ENCODE measurements around the gene CLPTM1L.
"Not testable (repeated sequence)": the region's sequence is repeated elsewhere in the genome, so short reads cannot be mapped to it uniquely, and the experiment has no call there.

The CLPTM1L gene

DNA sequence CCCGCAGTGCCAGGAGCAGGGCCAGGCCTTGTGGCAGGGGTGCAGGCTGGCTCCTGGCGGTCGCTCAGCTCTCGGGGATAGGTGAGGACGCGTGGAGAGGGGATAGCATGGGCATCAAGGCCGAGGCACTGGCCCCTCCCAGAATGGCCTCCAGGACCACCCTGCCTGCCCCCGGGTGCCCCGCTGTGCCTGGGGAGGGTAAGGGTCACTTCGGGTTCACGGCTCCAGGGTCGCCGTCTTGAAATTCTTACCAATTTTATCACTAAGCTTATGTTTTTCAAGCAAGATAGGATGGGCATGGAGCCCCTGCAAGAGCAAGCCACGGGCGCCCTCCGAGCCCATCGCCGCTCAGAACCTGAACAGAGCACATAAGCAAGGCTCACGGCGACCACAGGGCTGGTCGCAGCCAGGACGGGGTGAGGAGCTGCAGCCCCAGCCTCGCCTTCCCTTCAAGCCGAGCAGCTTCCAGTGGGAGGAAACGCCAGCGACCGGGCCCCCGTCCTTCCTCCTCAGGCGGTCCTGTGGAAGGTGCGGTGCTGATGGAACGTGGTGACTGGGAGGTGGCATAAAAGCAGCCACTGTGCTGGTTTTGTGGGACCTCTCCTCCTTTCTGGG, 14.2 kb upstream of the CLPTM1L start:
- no peak for DNase-seq

DNA sequence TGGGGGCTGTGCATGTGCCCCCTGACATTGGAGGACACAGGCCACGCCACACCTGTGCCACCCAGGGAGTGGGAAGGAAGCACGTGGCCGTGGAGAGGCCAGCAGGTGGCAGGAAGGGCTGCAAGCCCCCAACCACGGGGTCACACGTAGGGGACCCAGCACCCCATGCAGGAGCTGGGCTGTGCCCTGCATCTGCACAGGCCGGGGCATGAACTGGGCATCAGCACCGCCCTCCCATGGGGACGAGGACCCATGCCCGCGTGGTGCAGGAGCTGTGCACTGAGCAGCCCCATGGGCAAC, 13.8 kb upstream of the CLPTM1L start:
- DNase-seq, result no peak

- no peak for DNase-seq
Observed at GRCh38 chr5:1357946-1358725, 13.2 kb upstream of the CLPTM1L start.

GRCh38 chr5:1356873-1357787, 12.2 kb upstream of the CLPTM1L start:
- DNase-seq, result no peak

- DNase-seq, result no peak
Observed at GRCh38 chr5:1354576-1354975, 9.7 kb upstream of the CLPTM1L start.

- DNase-seq, result no peak
Observed at GRCh38 chr5:1352231-1353219, 7.6 kb upstream of the CLPTM1L start.

DNA sequence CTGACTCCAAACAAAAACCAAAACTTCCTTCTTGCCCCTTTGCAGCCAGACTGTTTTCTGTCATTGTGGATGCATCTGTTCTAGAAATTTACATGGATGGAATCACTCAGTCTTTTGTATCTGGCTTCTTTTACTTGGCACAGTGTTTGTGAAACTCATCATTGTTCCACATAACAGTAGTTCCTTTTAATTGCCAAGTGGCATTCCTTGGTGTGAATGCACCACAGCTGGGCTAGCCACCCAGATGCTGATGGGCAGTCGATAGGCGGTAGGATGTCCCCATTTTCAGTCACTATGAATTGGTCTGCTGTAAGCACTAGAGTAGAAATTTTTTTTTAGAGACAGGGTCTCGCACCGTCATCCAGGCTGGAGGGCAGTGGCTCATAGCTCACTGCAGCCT, 6.3 kb upstream of the CLPTM1L start:
- no peak for DNase-seq

DNA sequence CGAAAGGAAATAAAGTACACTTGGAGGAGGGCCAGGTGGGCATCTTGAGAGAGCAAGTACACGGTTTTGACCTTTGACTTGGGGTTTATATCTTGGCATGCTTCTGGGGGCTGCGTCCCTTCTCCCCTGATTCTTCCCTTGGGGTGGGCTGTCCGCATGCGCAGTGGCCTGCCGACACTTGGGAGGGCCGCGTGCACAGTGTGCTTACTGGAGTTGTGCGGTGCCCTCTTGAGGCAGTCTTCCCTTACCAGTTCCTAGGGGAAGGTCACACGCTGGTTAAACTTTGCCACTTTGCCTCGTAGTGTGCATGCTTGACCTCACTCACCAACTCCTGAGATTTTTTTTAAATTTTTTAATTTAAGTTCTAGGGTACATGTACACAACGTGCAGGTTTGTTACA, 4.3 kb upstream of the CLPTM1L start:
- DNase-seq, result no peak

- DNase-seq, result no peak
Observed at GRCh38 chr5:1348986-1349245, 4.0 kb upstream of the CLPTM1L start.

DNA sequence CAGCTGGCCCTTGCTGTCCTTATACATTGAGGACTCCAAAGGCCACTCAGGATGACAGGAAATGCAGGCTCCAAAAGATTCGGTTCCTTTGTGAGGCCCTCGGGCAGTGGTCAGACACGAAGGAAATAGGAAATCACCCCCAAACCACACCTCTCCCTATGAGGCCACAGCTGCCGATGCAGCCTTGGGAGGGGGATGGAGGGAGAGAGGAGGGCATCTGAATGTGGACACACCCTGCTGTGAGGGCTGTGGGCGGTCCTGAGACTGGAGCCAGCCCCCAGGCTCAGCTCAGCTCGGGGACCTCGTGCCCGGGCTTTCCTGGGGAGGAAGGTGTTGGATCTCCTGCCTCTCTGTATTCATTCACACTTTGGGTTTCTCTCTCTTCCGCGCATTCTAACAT, 2.7 kb upstream of the CLPTM1L start:
- no peak for DNase-seq

DNA sequence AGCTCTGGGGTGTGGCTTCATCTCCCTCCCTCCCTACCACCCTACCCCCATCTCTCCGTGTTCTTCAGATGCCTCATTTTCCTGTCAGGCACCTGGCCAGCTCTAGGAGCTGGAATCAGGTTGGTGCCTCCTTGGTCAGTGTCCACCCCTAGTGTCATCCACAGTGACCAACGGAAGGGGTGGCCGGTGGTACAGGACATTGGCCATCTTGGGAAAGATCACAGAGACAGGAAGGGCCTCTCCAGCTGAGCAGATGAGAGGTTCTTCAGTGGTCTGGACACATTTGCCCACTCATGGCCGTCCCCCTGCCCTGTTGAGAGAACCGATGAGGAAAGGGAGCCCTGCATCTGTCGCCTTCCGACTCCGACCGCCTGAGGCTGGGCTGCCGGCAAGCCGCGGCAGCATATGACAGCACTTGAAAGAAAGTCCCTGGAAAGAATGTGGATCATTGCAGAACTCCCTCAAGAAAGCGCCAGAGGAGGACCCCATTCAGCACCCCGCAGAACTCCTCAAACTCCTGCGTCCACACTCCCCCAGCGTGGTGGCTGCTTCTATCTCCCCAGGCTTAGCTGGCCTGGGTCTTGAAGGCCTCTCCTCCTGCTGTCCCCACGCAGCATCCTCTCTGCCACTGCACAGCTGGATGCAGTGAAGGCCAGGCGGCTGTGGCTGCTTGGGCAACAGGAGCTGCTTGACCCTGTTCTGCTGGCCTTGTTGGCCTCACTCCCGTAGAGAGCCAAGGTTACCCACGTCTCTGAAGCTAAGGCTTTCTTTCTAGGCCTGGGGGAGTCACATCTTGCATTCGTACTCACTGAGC, 1.9 kb upstream of the CLPTM1L start:
- no peak for DNase-seq

DNA sequence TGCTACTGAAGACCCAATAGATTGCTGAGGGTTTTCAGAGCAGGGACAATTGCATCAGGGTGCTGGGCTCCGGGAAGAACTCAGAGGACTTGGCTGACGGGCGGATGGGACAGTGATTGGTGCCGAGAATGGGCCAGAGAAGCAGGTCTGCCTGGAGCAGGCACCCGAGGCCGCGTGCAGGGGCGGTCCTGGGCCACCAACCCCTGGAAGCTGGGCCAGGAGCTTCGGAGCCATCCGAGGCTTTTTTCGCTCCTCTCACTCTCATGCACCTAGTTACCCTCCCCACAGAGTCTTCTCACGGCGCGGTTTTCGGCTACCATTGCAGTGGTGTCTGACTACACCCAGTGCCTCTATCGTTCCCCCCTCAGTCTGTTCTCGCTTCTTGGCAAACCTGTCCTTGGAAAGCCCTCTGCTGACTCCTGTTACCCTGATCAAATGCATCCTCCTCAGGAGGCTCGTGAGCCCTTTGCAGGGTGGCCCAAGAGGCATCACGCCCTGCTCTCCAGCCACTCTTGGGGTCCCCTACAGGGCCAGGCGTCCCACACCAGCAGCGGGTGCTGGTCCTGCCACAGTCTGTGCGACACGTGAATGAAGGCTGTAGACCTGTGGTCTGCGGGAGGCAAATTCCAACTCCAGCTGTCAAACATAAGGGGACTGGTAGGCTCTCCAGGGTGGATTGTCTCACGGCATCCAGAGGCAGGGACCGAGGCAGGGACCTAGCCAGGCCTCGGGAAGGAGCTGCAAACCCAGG, 1.2 kb upstream of the CLPTM1L start:
- no peak for DNase-seq

DNA sequence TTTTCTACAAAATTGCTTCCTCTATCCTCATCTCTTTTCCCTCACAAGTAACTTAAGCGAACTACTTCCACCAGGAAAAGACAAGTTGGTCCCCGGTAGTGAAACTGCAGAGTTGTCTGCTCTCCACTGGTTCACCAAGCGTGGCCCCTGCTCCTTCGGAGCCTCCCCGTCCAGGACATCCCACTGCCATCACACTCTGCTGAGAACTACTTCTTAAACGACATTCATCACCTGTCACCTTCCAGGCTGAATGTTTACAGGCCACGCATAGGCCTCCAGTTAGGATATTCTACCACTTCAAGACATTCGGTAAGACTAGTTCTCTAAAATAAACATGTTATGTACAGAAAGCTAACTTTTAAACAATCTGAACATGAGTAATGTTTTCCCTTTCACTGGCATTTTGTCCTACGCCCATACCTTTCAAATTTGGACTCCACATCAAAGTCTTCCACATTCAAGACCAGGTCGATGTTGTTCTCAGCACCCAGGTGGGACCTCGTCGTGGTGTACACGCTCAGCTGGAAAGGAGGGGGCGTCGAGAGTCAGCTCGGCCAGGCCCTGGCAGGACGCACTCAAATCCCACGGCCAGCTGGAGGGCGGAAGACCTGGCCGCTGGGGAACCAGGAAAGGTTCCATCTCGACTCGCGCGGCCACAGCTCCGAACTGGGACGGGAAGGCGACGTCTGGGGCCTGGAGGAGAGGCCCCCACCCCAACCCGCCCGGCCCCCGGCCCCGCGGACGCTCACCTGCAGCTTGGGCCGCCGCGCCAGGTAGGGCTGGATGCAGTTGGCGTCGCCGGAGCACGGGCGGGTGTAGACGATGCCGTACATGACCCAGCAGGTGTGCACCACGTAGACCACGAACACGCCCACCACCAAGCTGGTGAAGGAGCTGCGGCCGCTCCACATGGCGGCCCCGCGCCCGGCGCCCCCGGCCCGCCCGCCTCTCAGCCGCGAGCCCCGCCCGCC, 683 bp downstream of the CLPTM1L start:
- peak; percentile 28 for DNase-seq

DNA sequence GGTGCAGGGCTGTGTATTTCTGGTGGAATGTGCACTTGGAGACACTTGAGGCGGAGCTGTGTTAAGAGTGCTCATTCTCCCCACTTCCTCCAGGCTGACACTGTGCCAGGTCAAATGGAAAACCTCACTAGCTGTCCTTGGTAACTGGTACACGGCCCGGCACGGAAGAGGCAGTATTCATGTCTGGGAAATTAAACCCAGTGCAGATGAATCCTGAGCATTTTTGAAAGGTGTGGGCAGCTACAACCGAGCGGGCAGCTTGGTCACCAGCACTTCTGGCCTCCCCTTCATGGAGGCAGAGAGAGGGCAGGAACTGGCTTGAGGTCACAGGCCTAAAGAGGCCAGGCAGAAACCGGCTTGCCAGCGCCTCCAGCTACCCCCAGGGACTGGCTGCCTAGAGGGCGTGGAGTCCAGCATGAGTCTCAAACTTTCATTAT, 1.6 kb downstream of the CLPTM1L start:
- no peak for DNase-seq

GRCh38 chr5:1342711-1343110, 2.2 kb downstream of the CLPTM1L start:
- DNase-seq, result not testable (repeated sequence)

- no peak for DNase-seq
Observed at GRCh38 chr5:1342268-1342667, 2.6 kb downstream of the CLPTM1L start.

DNA sequence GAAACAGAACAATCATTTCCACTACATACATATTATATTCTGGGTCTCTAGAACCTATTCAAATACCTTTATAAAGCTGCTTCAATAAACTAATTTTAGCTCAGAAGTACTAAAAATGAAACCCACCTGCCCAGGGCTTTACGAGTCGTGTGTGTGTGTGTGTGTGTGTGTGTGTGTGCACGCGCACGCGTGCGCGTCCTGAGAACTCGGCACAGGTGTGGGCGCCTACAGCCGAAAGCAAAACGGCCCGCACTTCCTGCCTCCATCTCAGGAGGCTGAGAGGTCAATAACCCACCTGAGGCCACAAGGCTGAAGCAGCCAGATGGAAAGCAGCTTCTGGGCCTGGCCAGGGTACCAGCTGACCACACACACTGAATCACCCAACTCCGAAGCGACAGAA, 3.0 kb downstream of the CLPTM1L start:
- DNase-seq, result no peak

- DNase-seq, result not testable (repeated sequence)
Observed at GRCh38 chr5:1339818-1340210, 5.1 kb downstream of the CLPTM1L start.

DNA sequence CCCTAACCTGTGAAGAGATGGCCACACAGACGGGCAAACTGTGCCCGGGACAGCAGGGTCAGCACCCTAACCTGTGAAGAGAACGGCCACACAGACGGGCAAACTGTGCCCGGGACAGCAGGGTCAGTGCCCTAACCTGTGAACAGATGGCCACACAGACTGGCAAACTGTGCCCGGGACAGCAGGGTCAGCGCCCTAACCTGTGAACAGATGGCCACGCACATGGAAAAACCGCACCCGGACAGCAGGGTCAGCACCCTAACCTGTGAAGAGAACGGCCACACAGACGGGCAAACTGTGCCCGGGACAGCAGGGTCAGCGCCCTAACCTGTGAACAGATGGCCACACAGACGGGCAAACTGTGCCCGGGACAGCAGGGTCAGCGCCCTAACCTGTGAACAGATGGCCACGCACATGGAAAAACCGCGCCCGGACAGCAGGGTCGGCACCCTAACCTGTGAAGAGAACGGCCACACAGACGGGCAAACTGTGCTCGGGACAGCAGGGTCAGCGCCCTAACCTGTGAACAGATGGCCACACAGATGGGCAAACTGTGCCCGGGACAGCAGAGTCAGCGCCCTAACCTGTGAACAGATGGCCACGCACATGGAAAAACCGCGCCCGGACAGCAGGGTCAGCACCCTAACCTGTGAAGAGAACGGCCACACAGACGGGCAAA, 5.6 kb downstream of the CLPTM1L start:
- DNase-seq, result not testable (repeated sequence)

Data from NCI-H1105 treated with DMSO at 0.1 percent for 48 hours (cell line).